KOPT-K1 (cell line): ENCODE data around the gene HOXD9.

Experiments used
- H3K27ac ChIP-seq: fragments of 200-600 bp; sonication (generic); 2 replicates; pipeline ENCODE4 v1.5.1; 2016; ENCODE audit warnings: antibody characterized with exemption, mild to moderate bottlenecking, low read depth, low read length; ENCODE audit not compliant: poor library complexity, severe bottlenecking
- H3K36me3 ChIP-seq: fragments of 200-600 bp; sonication (generic); 2 replicates; pipeline ENCODE4 v1.5.1; 2017; ENCODE audit warnings: antibody characterized with exemption, mild to moderate bottlenecking, low read length, moderate library complexity; ENCODE audit not compliant: insufficient read depth
- H3K9me3 ChIP-seq: fragments of 200-600 bp; sonication (generic); 2 replicates; pipeline ENCODE4 v1.5.1; 2017; ENCODE audit warnings: antibody characterized with exemption, low read length, mild to moderate bottlenecking; ENCODE audit not compliant: insufficient read depth, poor library complexity, severe bottlenecking

HOXD9 gene

DNA sequence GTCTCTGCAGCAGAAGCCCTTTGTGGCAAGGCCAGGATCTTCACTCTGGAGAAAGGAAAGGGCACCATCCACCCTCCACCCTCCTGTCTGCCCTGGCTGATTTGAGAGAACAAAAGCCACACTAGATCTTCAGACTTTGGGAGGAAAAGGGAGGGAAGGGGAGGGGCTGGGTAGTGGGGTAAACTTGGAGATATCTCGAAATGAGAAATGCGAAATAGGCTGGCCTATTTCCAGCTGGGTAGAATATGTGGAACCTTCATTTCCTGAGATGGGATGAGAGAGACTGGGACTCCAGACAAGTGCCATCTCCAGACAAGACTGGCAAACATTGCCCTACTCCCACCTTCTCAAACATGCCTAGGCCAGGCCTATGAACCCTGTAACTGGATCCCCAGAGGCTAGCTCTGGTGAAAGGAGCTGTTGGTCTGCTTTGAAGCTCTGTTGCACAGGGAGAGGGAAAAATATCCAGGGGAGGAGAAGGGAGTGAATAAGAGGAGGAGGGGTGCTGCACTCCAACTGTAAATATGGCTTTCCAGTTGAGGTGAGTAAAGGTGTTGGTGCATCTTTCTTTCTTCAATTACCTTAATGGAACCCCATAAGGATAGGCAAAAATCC is 21.2 kb upstream of the HOXD9 start:
- Histone ChIP-seq H3K36me3 (no peaks in the 10 kb centered on the region), H3K9me3 (no peaks in the 10 kb centered on the region), H3K27ac (no peak overlapping the region)

DNA sequence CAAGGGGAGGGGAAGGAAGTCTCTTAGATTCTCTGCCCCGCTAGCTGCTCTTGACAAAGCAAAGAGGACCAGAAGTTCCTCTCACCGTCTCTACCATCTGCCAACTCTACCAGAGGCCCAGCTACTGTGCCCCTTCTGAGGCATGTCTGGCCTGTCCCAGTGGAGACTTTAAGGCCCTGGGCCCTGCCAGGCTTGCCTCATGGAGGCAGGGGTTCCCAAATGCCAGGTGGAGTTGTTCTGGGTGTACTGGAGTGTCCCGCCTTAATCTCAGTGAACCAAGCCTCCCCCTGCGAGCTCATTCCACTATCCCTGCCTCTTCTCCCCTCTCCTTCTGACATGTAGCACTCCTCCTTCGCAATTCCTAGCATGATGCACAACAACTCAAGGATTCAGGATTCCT is 20.7 kb upstream of the HOXD9 start:
- H3K9me3 ChIP-seq = no peaks in the 10 kb centered on the region
- H3K27ac ChIP-seq = no peak overlapping the region
- no peaks in the 10 kb centered on the region for H3K36me3 ChIP-seq

DNA sequence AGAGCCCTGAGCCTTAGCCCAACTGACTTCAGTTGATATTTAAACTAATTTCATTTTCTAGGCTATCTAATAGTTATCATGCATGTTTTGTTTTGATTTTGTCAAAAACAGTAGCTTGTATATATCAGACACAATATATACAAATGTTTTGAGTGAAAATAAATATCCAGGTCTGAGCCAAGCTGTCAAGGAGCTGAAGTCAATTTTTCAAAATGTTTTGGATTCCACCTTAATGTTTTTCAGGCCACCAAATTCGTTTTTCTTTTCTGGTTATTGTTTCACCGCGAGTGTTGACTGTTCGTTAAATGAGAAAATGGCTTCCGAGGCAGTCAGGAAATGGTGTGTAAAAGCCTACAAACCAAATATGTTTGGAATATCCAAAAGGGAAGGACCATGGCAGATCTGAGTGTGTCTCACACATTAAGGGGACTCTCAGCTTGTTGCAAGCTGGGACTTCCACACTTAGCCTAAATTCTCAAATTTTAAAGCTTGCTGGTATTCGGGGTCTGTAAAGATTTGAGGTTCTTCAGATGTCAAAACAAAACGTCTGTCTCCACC is 20.1 kb upstream of the HOXD9 start:
- no peaks in the 10 kb centered on the region for H3K9me3 ChIP-seq
- H3K27ac ChIP-seq = no peak overlapping the region
- H3K36me3 ChIP-seq = no peaks in the 10 kb centered on the region

DNA sequence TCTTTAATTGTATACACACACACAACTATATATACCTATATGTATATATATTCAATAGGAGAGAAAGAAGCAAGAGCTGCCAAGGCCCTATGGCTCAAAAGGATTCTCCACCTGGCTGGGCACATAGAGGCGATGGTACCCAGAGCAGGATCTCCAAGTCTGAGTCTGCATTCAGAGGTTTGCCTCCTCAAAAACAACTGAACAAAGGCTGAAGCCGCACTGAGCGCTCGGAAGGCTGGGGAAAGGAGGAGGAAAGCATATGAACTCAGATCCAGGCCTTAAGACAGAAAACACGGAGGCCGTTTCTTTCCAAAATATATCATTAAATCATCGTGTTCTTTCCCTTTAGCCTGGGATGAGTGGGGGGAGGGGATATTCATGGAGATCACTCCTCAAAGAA is 19.3 kb upstream of the HOXD9 start:
- no peaks in the 10 kb centered on the region for H3K36me3 ChIP-seq
- no peaks in the 10 kb centered on the region for H3K9me3 ChIP-seq
- no peak overlapping the region for H3K27ac ChIP-seq

DNA sequence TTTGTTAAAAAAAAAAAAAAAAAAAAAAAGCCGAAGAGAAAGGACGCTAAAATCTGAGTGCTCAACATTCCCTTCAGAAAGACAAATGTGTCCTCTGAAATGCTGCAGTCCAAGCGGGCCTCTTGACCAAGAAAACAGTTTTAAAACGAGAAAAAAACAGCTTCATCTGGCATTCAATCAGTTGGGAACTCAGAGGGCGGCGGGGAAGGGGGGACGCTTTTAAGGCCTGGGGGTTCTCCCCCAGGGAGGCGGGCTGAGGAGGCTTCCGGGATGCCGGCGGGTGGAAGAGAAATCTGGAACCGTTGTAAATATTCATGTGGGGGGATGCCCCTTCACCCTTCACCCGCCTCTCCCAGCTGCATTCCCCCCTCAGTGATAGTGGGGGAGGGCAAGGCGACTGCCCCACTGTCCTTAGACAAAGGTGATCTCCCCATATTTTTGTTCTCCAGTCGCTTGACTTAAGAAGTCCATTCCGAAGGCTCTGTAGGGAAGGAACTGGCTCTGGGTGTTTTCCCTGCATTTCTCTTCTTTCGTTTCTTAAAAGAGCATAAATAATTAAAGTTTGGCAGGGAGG is 18.7 kb upstream of the HOXD9 start:
- no peak overlapping the region for H3K27ac ChIP-seq
- H3K9me3 ChIP-seq = no peaks in the 10 kb centered on the region
- no peaks in the 10 kb centered on the region for H3K36me3 ChIP-seq

DNA sequence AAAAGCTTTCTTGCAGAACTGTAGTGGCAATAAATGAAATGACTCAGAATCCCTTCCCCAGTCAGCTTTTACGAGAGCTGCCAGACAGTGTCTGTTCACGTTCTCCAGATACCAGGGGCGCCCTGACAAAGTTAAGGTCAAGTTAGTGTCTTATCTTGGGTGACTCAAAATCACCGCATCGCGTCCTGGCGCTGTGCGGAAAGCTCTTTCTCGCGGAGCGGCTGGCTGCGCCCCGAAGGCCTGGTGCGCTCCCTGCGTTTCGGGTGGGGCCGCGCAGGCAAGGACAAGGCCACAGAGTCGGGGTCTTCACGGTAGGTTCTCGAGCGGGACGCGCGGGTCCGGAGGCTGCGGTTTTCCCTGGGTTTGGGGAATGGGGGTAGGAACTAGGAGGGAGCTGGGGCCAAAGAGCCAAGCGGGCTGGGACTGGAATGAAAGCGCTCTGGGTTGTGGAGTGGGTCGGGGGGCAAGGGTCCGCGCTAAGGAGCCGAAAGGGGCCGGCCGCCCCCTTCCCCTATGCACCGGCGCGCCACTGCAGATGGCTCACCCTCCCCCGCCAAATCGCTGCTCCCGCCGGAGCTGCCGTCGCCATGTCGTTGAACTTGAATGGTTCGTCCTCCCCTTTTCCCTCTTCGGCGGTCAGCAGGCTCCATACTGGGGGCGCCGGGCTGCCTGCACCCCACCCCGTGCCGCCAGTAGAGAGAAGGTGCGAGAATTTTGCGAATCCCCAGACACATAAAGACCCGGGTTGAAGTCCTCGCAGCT is 18.0 kb upstream of the HOXD9 start:
- Histone ChIP-seq H3K27ac (no peak overlapping the region), H3K36me3 (no peaks in the 10 kb centered on the region), H3K9me3 (no peaks in the 10 kb centered on the region)

DNA sequence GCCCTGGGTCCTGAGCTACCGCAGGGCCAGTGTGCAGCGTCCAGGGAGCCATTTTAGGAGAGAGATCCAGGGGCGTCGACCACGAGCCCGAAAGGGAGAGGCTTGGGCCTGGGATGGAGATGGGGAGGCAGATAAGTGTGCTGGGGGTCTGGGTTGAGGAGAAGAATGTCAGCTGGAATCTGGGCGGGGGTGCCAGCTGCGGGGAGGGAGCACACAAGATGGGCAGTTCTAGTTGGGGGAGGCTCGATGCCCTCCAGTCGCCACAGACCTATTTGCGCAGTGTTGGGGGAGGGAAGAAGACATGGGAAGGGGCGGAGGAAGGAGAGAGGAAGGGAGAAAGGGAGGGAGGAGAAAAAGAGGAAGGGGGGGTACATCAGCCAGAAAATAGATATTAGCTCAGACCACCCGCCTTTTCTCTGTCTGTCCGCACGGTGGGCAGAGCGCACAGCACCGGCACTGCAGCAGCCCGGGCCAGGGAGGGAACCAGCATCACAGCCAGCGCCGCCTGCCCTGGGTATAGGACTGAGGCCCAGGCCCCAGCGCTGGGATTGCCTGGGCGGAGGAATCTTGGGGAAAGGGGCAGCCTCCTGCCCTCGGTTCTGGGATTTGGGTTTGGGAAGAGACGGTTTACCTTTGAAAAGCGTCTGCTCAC is 17.3 kb upstream of the HOXD9 start:
- Histone ChIP-seq H3K27ac (no peak overlapping the region), H3K36me3 (no peaks in the 10 kb centered on the region), H3K9me3 (no peaks in the 10 kb centered on the region)

DNA sequence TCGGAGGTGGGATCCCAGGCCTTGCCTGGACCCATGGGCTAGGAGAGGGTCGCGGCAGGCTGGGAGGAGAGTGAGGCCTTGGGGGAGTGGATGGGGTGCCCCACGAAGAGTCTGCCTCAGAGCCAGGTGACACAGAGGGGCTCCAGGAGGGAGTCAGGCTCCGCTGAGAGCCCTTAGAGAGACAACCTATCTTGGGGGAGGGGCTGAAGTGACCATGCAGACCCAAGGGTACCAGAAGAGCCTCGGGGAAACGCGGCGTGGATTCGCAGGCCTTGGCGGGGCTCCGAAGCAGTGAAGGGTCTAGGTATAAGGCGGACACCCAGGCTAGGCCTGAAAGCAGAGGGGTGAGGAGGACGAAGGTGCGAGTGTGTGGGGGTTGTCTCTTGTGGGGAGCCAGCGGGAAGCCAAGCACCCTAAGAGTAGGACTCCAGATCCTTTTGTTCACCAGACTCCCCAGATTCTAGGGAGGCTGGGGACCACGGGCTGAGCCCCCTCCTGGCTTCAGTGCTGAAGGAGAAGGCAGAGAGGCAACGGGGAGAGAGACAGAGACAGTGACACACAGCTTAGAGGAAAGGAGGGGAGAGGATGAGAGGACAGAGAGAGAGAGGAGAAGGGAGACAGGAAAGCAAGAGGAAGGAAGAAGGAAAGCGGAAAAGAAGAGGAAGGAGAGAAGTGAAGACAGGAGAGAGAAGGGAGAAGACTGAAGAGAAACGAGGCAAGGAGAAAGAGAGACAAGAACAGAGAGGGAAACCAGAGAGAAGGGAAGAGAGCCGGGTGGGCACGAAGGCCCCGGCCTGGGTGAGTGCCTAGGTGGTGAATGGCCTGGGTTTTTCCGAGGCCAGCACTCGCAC is 16.6 kb upstream of the HOXD9 start:
- H3K9me3 ChIP-seq = no peaks in the 10 kb centered on the region
- H3K27ac ChIP-seq = no peak overlapping the region
- no peaks in the 10 kb centered on the region for H3K36me3 ChIP-seq

DNA sequence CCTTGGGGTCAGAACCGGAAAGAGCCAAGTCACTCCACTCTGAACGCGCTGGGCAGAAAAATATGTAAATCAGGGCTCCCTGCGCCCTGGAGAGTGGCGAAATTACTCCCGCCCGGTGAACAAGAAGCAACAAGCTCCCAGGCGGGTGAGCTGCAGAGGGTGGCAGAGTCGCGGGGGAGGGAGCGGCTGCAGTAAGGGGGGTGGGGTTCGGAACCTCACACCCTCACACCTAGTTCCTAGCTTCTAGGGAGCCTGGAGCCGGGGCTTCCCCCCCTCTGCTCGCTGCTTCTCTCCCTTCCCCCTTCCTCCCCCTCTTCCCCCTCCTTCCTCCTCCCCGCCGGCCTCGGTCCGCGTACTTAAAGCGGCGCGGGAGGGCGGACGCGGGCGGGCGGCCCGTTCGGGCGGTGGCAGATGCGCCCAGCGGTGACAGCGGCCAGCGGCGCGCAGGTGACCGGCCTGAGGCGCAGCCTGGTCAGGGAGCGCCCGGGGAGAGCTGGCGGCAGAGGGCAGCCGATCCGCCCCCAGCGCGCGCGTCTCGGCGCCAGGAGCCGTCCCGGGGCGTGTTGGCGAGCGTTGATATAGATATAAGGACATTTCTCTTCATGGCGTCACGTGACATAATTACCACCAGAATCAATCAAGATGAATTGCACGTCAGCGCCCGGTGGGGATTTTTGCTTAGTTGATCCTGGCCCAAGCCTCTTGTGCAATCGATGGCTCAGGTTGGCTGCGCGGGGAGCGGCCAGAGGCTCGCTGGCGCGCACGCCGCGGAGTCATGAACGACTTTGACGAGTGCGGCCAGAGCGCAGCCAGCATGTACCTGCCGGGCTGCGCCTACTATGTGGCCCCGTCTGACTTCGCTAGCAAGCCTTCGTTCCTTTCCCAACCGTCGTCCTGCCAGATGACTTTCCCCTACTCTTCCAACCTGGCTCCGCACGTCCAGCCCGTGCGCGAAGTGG is 15.7 kb upstream of the HOXD9 start, which contains the start of gene HOXD11:
HOXD11 (plus strand) TSS at position 700 of the 959 bp plus-strand sequence; CDS start at position 776, 76 bp downstream.
- Histone ChIP-seq H3K9me3 (no peaks in the 10 kb centered on the region), H3K36me3 (no peaks in the 10 kb centered on the region), H3K27ac (no peak within 1 kb of the TSS)

DNA sequence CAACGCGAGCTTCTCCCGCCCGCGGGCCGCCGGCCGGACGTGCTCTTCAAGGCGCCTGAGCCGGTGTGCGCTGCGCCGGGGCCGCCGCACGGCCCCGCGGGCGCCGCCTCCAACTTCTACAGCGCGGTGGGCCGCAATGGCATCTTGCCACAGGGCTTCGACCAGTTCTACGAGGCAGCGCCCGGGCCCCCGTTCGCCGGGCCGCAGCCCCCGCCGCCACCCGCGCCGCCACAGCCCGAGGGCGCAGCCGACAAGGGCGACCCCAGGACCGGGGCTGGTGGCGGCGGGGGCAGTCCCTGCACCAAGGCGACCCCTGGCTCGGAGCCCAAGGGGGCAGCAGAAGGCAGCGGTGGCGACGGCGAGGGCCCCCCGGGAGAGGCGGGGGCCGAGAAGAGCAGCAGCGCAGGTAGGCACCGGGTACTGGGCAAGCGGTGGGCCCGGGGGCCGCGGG is 14.8 kb upstream of the HOXD9 start:
- Histone ChIP-seq H3K27ac (no peak overlapping the region), H3K9me3 (no peaks in the 10 kb centered on the region), H3K36me3 (no peaks in the 10 kb centered on the region)

DNA sequence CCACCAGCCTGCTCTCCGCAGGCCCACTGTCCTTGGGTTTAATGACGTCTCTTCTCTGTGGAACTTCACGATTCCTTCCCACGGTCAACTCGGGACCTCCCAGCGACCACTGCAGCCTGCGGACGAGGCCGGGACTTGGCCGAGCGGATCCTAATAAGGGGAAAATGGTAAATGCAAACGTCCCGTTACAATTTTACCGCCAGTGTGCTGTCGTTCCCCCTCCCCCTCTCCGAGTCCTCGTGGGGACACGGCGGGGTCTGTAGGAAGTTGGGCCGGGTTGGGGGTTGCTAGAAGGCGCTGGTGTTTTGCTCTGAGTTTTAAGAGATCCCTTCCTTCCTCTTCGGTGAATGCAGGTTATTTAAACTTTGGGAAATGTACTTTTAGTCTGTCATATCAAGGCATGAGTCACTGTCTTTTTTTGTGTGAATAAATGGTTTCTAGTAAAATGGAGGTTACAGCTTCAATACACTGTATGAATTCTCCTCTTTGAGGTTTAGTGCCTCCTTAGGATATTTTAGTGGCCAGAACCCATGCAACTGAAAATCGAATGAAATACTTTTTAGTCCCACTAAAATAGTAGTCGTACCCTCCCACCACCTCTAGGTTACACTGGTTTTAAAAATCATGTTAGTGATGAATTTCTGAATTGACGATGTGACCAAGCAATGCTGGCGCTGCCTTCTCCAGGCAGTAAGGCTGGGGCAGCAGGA is 13.2 kb upstream of the HOXD9 start:
- Histone ChIP-seq H3K36me3 (no peaks in the 10 kb centered on the region), H3K9me3 (no peaks in the 10 kb centered on the region), H3K27ac (no peak overlapping the region)

DNA sequence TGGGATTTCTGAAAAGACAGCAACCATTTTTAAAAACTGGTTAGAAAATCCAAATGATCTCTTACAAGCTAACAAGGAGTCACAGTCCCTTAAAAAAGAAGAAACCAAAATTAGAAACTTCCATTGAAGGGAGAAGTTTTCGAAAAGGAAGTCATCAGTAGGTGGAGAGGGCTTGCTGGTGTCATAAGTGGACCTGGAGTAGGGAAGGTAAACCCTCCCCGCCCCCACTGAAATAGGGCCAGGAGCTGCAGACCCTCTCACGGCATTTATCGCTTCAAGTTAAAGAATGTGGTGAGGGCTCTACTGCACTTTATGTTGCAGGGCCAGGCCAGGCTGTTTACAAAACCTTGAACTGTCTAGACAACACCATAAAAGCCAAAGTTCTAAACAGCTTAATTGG is 12.6 kb upstream of the HOXD9 start:
- H3K27ac ChIP-seq = no peak overlapping the region
- H3K36me3 ChIP-seq = no peaks in the 10 kb centered on the region
- H3K9me3 ChIP-seq = no peaks in the 10 kb centered on the region
